Measurements from ENCODE around the gene LRP1B.

The LRP1B gene

DNA sequence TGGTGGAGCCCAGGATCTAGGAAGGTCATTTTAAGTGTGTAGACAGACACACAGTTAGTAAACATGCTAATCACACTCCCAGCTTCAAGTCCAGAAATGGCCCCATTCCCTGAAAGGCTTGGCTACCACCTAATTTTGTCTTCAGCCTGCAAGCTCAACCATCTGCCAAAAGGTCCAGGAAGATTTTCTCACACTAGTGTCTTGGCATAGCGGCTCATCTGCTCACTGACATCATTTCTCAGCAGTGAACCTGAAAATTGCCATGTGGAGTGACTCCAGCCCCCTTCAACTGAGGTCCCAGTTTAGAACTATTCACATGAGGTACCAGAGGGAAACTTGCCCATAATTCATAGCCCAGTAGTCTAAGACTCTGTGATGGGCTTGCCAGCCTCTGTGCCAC is 748.9 kb downstream of the LRP1B start:
- H3K27me3 ChIP-seq (ENCODE audit: control insufficient read depth in 2 of 2, insufficient read depth in 2 of 2, low read length in 2 of 2) = no peaks in the 10 kb centered on the region
- no peak overlapping the region for H3K27ac ChIP-seq (ENCODE audit: low read depth in 2 of 2, low read length in 2 of 2)
- H3K36me3 ChIP-seq (ENCODE audit: control insufficient read depth in 2 of 2, insufficient read depth in 2 of 2, low read length in 2 of 2) = no peaks in the 10 kb centered on the region
- H3K4me3 ChIP-seq (ENCODE audit: low read length in 2 of 2) = no peak overlapping the region
- H3K9me3 ChIP-seq (ENCODE audit: control insufficient read depth in 2 of 2, low read length in 2 of 2) = no peaks in the 10 kb centered on the region
- no peaks in the 10 kb centered on the region for H3K4me1 ChIP-seq (ENCODE audit: control insufficient read depth in 2 of 2, insufficient read depth in 2 of 2, low read length in 2 of 2)
- H3K9ac ChIP-seq (ENCODE audit: low read depth in 1 of 2, low read length in 2 of 2) = no peak overlapping the region

- H3K9me3 ChIP-seq (ENCODE audit: control insufficient read depth in 2 of 2, low read length in 2 of 2) = no peaks in the 10 kb centered on the region
- H3K27me3 ChIP-seq (ENCODE audit: control insufficient read depth in 2 of 2, insufficient read depth in 2 of 2, low read length in 2 of 2) = no peaks in the 10 kb centered on the region
- no peak overlapping the region for H3K9ac ChIP-seq (ENCODE audit: low read depth in 1 of 2, low read length in 2 of 2)
- no peaks in the 10 kb centered on the region for H3K36me3 ChIP-seq (ENCODE audit: control insufficient read depth in 2 of 2, insufficient read depth in 2 of 2, low read length in 2 of 2)
- H3K27ac ChIP-seq (ENCODE audit: low read depth in 2 of 2, low read length in 2 of 2) = no peak overlapping the region
- no peak overlapping the region for H3K4me3 ChIP-seq (ENCODE audit: low read length in 2 of 2)
- no peaks in the 10 kb centered on the region for H3K4me1 ChIP-seq (ENCODE audit: control insufficient read depth in 2 of 2, insufficient read depth in 2 of 2, low read length in 2 of 2)
These were observed 750.5 kb downstream of the LRP1B start for GRCh38 chr2:141380008-141380979.

DNA sequence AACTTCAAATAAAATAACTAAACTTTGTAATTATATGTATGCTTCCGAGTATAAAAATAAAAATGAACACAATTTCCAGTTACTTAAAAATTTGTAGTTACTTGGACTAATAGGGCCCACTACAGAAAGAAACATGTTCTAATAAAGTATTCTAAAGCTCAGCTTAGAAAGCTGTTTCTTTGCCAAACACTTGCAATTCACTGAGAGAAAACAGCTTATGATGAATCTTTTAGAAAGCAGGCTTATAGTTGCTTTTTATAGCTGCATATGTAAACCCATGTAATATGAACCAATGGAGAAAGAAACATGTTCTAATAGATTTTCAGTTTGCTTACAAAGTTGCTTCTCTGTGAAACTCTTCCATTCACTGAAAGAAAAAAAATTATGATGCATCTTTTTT is 766.0 kb downstream of the LRP1B start:
- H3K27me3 ChIP-seq (ENCODE audit: control insufficient read depth in 2 of 2, insufficient read depth in 2 of 2, low read length in 2 of 2) = no peaks in the 10 kb centered on the region
- H3K9me3 ChIP-seq (ENCODE audit: control insufficient read depth in 2 of 2, low read length in 2 of 2) = no peaks in the 10 kb centered on the region
- H3K4me1 ChIP-seq (ENCODE audit: control insufficient read depth in 2 of 2, insufficient read depth in 2 of 2, low read length in 2 of 2) = no peaks in the 10 kb centered on the region
- H3K9ac ChIP-seq (ENCODE audit: low read depth in 1 of 2, low read length in 2 of 2) = no peak overlapping the region
- H3K27ac ChIP-seq (ENCODE audit: low read depth in 2 of 2, low read length in 2 of 2) = no peak overlapping the region
- H3K36me3 ChIP-seq (ENCODE audit: control insufficient read depth in 2 of 2, insufficient read depth in 2 of 2, low read length in 2 of 2) = no peaks in the 10 kb centered on the region
- no peak overlapping the region for H3K4me3 ChIP-seq (ENCODE audit: low read length in 2 of 2)

- H3K9me3 ChIP-seq (ENCODE audit: control insufficient read depth in 2 of 2, low read length in 2 of 2) = no peaks in the 10 kb centered on the region
- no peak overlapping the region for H3K9ac ChIP-seq (ENCODE audit: low read depth in 1 of 2, low read length in 2 of 2)
- no peak overlapping the region for H3K4me3 ChIP-seq (ENCODE audit: low read length in 2 of 2)
- H3K36me3 ChIP-seq (ENCODE audit: control insufficient read depth in 2 of 2, insufficient read depth in 2 of 2, low read length in 2 of 2) = no peaks in the 10 kb centered on the region
- no peak overlapping the region for H3K27ac ChIP-seq (ENCODE audit: low read depth in 2 of 2, low read length in 2 of 2)
- no peaks in the 10 kb centered on the region for H3K4me1 ChIP-seq (ENCODE audit: control insufficient read depth in 2 of 2, insufficient read depth in 2 of 2, low read length in 2 of 2)
- H3K27me3 ChIP-seq (ENCODE audit: control insufficient read depth in 2 of 2, insufficient read depth in 2 of 2, low read length in 2 of 2) = no peaks in the 10 kb centered on the region
These were observed 768.5 kb downstream of the LRP1B start for GRCh38 chr2:141362311-141362710.

DNA sequence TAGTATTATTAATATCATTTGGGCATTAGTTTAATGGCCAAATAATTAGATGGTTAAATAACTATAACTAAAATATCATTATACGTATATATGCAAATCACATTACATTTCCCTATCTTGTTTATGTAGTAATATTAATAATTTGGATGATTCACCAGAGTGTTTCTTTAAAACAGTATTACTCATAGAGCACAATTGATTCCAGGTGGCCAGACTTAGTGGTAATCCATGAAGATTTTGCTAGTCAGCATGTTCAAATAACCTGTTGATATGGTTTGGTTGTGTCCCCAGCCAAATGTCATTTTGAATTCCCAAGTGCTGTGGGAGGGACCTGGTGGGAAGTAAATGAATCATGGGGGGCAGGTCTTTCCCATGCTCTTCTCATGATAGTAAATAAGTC is 782.3 kb downstream of the LRP1B start:
- Histone ChIP-seq H3K27me3 (ENCODE audit: control insufficient read depth in 2 of 2, insufficient read depth in 2 of 2, low read length in 2 of 2) (no peaks in the 10 kb centered on the region), H3K36me3 (ENCODE audit: control insufficient read depth in 2 of 2, insufficient read depth in 2 of 2, low read length in 2 of 2) (no peaks in the 10 kb centered on the region), H3K9me3 (ENCODE audit: control insufficient read depth in 2 of 2, low read length in 2 of 2) (no peaks in the 10 kb centered on the region), H3K4me1 (ENCODE audit: control insufficient read depth in 2 of 2, insufficient read depth in 2 of 2, low read length in 2 of 2) (no peaks in the 10 kb centered on the region), H3K27ac (ENCODE audit: low read depth in 2 of 2, low read length in 2 of 2) (no peak overlapping the region), H3K4me3 (ENCODE audit: low read length in 2 of 2) (no peak overlapping the region), H3K9ac (ENCODE audit: low read depth in 1 of 2, low read length in 2 of 2) (no peak overlapping the region)

- Histone ChIP-seq H3K36me3 (ENCODE audit: control insufficient read depth in 2 of 2, insufficient read depth in 2 of 2, low read length in 2 of 2) (no peaks in the 10 kb centered on the region), H3K27me3 (ENCODE audit: control insufficient read depth in 2 of 2, insufficient read depth in 2 of 2, low read length in 2 of 2) (no peaks in the 10 kb centered on the region), H3K27ac (ENCODE audit: low read depth in 2 of 2, low read length in 2 of 2) (no peak overlapping the region), H3K4me3 (ENCODE audit: low read length in 2 of 2) (no peak overlapping the region), H3K9me3 (ENCODE audit: control insufficient read depth in 2 of 2, low read length in 2 of 2) (no peaks in the 10 kb centered on the region), H3K4me1 (ENCODE audit: control insufficient read depth in 2 of 2, insufficient read depth in 2 of 2, low read length in 2 of 2) (no peaks in the 10 kb centered on the region), H3K9ac (ENCODE audit: low read depth in 1 of 2, low read length in 2 of 2) (no peak overlapping the region)
These were observed 789.4 kb downstream of the LRP1B start for GRCh38 chr2:141341444-141341843.

- no peak overlapping the region for H3K27ac ChIP-seq (ENCODE audit: low read depth in 2 of 2, low read length in 2 of 2)
- H3K4me3 ChIP-seq (ENCODE audit: low read length in 2 of 2) = no peak overlapping the region
- H3K9me3 ChIP-seq (ENCODE audit: control insufficient read depth in 2 of 2, low read length in 2 of 2) = no peaks in the 10 kb centered on the region
- no peaks in the 10 kb centered on the region for H3K36me3 ChIP-seq (ENCODE audit: control insufficient read depth in 2 of 2, insufficient read depth in 2 of 2, low read length in 2 of 2)
- H3K4me1 ChIP-seq (ENCODE audit: control insufficient read depth in 2 of 2, insufficient read depth in 2 of 2, low read length in 2 of 2) = no peaks in the 10 kb centered on the region
- no peaks in the 10 kb centered on the region for H3K27me3 ChIP-seq (ENCODE audit: control insufficient read depth in 2 of 2, insufficient read depth in 2 of 2, low read length in 2 of 2)
- H3K9ac ChIP-seq (ENCODE audit: low read depth in 1 of 2, low read length in 2 of 2) = no peak overlapping the region
These were observed 799.7 kb downstream of the LRP1B start for GRCh38 chr2:141331127-141331526.

GRCh38 chr2:141329964-141330363 is 800.9 kb downstream of the LRP1B start:
- no peak overlapping the region for H3K27ac ChIP-seq (ENCODE audit: low read depth in 2 of 2, low read length in 2 of 2)
- no peak overlapping the region for H3K9ac ChIP-seq (ENCODE audit: low read depth in 1 of 2, low read length in 2 of 2)
- H3K4me1 ChIP-seq (ENCODE audit: control insufficient read depth in 2 of 2, insufficient read depth in 2 of 2, low read length in 2 of 2) = no peaks in the 10 kb centered on the region
- H3K36me3 ChIP-seq (ENCODE audit: control insufficient read depth in 2 of 2, insufficient read depth in 2 of 2, low read length in 2 of 2) = no peaks in the 10 kb centered on the region
- no peak overlapping the region for H3K4me3 ChIP-seq (ENCODE audit: low read length in 2 of 2)
- no peaks in the 10 kb centered on the region for H3K27me3 ChIP-seq (ENCODE audit: control insufficient read depth in 2 of 2, insufficient read depth in 2 of 2, low read length in 2 of 2)
- no peaks in the 10 kb centered on the region for H3K9me3 ChIP-seq (ENCODE audit: control insufficient read depth in 2 of 2, low read length in 2 of 2)

DNA sequence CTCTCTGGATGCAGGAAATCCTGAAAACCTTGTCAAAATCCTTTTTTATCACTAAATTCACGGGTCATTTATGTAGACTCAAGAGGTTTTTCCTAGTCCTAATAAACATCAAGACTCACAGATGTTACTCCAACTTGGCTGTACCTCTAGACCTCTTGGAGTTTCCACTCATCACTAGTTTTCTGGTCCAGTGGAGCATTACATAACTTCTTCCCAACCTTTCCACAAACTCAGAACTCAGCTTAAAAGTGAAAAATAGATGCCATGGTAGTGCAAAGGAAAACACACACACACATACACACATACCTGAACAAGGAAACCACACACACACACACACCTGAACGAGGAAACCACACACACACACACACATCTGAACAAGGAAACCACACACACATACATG is 807.2 kb downstream of the LRP1B start:
- Histone ChIP-seq H3K27me3 (ENCODE audit: control insufficient read depth in 2 of 2, insufficient read depth in 2 of 2, low read length in 2 of 2) (no peaks in the 10 kb centered on the region), H3K4me3 (ENCODE audit: low read length in 2 of 2) (no peak overlapping the region), H3K9ac (ENCODE audit: low read depth in 1 of 2, low read length in 2 of 2) (no peak overlapping the region), H3K36me3 (ENCODE audit: control insufficient read depth in 2 of 2, insufficient read depth in 2 of 2, low read length in 2 of 2) (no peaks in the 10 kb centered on the region), H3K4me1 (ENCODE audit: control insufficient read depth in 2 of 2, insufficient read depth in 2 of 2, low read length in 2 of 2) (no peaks in the 10 kb centered on the region), H3K9me3 (ENCODE audit: control insufficient read depth in 2 of 2, low read length in 2 of 2) (no peaks in the 10 kb centered on the region), H3K27ac (ENCODE audit: low read depth in 2 of 2, low read length in 2 of 2) (no peak overlapping the region)

- no peaks in the 10 kb centered on the region for H3K4me1 ChIP-seq (ENCODE audit: control insufficient read depth in 2 of 2, insufficient read depth in 2 of 2, low read length in 2 of 2)
- no peak overlapping the region for H3K9ac ChIP-seq (ENCODE audit: low read depth in 1 of 2, low read length in 2 of 2)
- no peaks in the 10 kb centered on the region for H3K27me3 ChIP-seq (ENCODE audit: control insufficient read depth in 2 of 2, insufficient read depth in 2 of 2, low read length in 2 of 2)
- H3K9me3 ChIP-seq (ENCODE audit: control insufficient read depth in 2 of 2, low read length in 2 of 2) = no peaks in the 10 kb centered on the region
- H3K4me3 ChIP-seq (ENCODE audit: low read length in 2 of 2) = no peak overlapping the region
- H3K36me3 ChIP-seq (ENCODE audit: control insufficient read depth in 2 of 2, insufficient read depth in 2 of 2, low read length in 2 of 2) = no peaks in the 10 kb centered on the region
- no peak overlapping the region for H3K27ac ChIP-seq (ENCODE audit: low read depth in 2 of 2, low read length in 2 of 2)
These were observed 812.8 kb downstream of the LRP1B start for GRCh38 chr2:141317986-141318385.

Data from mucosa of rectum (tissue), 2 donors.